ENCODE results near the gene RASAL1.

GRCh38 chr12:113086249-113087164, 49.1 kb downstream of the RASAL1 start:
- TF ChIP-seq CTCF (IDR thresholded peaks at IDR 0.05 in 8 of 11, conservative IDR thresholded peaks at IDR 0.05 in 3 of 11) (no peak), POLR2A (IDR thresholded peaks at IDR 0.05) (no peak), POLR2AphosphoS5 (IDR thresholded peaks at IDR 0.05) (peak in 2 of 3 donors; percentile 54 to 78)
